HG02943 (cell line): ENCODE measurements around the gene TMEM143.

Source experiments
- ATAC-seq: cut with Tn5 transposase; IDR thresholded peaks from one replicate; pipeline ENCODE4 v1.9.1; 2021; ENCODE audit warnings: mild to moderate bottlenecking, low read depth, moderate library complexity; ENCODE audit not compliant: unreplicated experiment

TMEM143 gene

GRCh38 chr19:48361912-48362311, 1.8 kb downstream of the TMEM143 start:
- ATAC-seq: no peak

DNA sequence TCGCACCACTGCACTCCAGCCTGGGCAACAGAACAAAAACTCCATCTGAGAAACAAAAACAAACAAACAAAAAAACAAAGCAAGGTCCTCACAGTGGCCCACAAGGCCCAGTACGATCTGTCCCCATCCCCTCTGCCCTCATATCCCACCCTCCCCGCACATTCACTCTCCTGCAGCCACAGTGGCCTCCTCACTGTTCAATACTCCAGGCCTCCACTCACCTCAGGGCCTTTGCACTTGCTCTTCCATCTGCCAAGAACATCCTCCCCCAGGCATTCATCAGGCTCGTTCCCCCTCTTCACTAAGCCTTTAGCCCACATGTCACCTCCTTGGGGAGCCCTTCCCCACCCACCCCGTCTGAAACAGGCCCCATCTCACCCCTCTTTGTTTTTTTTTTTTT, 4.6 kb downstream of the TMEM143 start:
- no peak for ATAC-seq

- no peak for ATAC-seq
Observed at GRCh38 chr19:48355365-48355954, 8.3 kb downstream of the TMEM143 start.

DNA sequence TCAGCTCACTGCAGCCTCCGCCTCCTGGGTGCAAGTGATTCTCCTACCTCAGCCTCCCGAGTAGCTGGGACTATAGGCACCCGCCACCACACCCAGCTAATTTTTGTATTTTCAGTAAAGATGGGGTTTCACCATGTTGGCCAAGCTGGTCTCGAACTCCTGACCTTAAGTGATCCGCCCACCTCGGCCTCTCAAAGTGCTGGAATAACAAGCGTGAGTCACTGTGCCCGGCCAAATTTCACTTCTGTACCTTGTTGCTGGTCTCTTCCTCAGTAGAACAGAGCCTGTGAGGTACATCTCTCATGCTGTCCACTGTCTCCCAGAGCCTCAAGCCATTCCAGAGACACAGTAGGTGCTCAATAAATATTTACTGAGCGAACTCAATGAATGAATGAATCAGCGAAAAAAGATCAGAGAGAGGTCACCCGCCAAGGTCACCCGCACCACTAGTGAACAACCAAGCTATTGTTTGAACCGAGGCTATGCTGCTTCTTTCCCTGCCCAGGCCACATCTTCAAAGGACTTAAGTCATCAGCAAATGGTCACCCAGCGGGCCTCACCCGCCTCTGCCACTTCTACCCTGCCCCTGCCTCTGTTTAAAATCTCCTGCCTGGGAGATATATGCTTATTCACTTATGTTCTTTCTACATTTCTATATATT, 9.3 kb downstream of the TMEM143 start:
- no peak for ATAC-seq

- no peak for ATAC-seq
Observed at GRCh38 chr19:48353677-48354076, 10.1 kb downstream of the TMEM143 start.

GRCh38 chr19:48351341-48351752, 12.4 kb downstream of the TMEM143 start:
- ATAC-seq: no peak

GRCh38 chr19:48350856-48351255, 12.9 kb downstream of the TMEM143 start:
- no peak for ATAC-seq

GRCh38 chr19:48348737-48349136, 15.0 kb downstream of the TMEM143 start:
- no peak for ATAC-seq

GRCh38 chr19:48348045-48348444, 15.7 kb downstream of the TMEM143 start:
- no peak for ATAC-seq

DNA sequence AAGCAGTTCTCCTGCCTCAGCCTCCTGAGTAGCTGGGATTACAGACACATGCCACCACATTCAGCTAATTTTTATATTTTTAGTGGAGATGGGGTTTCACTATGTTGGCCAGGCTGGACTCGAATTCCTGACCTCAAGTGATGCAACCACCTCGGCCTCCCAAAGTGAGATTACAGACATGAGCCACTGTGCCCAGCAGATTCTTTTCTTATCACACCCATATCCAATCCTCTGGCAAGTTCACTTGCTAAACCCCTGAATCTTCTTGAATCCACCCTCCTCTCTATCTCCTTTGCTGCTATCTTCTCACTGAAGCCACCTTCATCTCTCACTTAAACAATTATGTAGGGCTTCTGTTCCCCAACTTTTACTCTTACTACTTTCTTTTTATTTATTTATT, 17.5 kb downstream of the TMEM143 start:
- no peak for ATAC-seq

- ATAC-seq: no peak
Observed at GRCh38 chr19:48344892-48345291, 18.8 kb downstream of the TMEM143 start.

- no peak for ATAC-seq
Observed at GRCh38 chr19:48342841-48343540, 20.7 kb downstream of the TMEM143 start.

GRCh38 chr19:48342414-48342738, 21.4 kb downstream of the TMEM143 start:
- ATAC-seq: no peak

DNA sequence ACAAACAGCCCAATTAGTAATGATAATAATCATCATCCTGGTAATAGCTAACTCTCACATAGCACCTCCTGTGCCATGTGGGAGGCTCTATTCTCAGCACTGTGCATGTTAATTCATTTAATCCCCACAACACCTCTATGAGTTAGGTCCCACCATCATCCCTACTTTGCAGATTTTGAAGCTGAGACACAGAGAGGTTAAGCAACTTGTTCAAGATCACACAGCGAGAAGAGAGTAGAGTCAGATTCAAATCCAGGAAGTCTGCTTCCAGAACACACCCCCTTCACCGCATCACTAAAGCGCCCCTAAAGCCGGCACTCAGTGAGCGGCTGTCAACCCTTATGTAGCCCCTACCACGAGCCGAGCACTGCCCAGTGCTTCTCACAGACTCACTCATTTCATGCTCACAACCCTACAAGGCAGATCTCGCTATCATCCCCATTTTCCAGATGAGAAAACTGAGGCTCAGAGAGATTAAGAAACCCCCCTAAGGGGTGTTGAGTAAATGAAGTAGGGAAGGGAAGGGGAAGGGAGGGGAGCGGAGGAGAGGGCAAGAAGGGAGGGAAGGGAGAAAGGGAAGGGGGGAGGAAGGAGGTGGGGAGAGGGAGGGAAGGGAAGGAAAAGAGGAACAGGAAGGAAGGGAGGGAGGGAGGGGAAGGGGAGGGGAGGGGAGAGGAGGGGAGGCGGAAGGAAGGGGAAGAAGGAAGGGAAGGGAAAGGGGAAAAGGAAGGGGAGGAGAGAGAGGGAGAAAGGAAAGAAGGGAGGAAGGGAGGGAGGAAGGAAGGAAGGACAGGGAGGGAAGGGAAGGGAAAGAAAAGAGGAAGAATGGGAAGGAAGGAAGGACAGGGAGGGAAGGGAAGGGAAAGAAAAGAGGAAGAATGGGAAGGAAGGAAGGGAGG, 22.0 kb downstream of the TMEM143 start:
- no peak for ATAC-seq

GRCh38 chr19:48340995-48341394, 22.7 kb downstream of the TMEM143 start:
- ATAC-seq: no peak

GRCh38 chr19:48338802-48339503, 24.8 kb downstream of the TMEM143 start:
- no peak for ATAC-seq

DNA sequence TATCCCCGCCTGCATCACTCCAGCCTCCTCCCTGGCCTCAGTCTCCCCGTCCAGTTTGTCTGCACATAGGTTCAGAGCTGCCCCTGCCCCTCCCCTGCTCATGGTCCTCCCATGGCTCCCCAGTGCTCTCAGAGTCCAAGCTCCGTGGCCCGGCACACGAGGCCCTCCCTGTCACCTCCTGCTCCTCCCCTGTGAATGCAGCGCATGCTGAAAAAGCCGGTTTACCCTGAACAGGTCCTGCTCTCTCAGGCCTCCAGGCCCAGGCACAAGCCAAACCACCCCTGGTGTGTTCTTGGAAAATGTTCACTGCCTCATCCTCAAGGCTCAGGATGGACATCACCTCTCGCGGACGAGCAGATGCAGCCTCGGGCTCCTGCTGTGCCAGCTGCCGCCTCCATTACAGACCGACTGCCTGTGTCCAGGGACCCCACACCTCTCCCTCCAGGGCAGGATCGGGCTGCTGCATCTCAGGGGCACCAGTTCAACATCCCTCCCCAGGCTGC, 25.4 kb downstream of the TMEM143 start:
- ATAC-seq: no peak

DNA sequence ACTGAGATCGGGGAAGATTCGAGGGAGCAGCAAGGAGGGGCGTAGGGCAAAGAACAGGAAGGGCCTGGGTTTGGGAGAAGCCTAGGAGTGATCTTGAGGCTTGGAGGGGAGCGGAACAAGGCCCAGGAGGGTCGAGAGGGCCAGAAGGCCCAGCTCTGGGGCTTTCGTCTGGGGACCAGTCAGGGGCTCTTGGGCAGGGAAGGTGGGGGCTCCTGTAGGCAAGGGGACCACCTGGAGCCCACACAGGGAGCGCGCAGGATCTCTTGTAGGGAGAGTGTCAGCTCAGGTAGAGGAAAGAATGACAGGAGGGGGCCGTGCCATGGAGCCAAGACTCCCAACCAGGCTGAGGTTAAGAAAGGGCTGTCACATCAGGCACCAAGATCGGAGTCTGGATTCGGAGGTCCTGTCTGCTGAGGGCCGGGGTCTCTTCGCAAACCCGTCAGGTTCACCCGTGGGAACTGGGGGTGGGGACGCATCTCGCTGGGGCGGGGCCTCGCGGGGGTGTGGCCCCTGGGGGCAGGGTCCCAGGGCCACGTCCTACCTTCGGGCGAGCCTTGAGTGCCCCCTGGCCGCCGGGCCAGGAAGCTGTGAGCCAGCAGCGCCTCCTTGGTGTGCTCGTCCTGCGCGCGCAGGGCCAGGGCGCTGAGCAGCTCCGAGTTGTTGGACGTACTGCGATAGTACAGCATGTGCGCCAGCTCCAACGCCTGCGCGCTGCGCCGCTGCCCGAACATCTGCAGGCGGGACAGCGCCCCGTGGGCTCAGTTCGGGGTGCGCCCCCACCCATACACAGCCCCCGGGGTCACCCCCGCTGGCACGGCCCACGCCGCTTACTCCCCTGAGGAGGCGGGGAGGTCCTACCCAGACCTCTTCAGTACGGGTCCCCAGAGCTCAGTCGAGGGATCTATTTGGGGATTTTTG, 30.0 kb downstream of the TMEM143 start:
- ATAC-seq: peak; percentile 48
